ENCODE data around the gene TTYH3. TPM values are rescaled to one million over a fixed set of nuclear protein-coding genes. Genes with fewer than 3 reads are reported as not detected.

Gene TTYH3
- polyA plus RNA-seq, 1 donor (not counting 4 experiments of a cell fraction or from before 2014, with no cell fraction given), result 8.5 TPM

DNA sequence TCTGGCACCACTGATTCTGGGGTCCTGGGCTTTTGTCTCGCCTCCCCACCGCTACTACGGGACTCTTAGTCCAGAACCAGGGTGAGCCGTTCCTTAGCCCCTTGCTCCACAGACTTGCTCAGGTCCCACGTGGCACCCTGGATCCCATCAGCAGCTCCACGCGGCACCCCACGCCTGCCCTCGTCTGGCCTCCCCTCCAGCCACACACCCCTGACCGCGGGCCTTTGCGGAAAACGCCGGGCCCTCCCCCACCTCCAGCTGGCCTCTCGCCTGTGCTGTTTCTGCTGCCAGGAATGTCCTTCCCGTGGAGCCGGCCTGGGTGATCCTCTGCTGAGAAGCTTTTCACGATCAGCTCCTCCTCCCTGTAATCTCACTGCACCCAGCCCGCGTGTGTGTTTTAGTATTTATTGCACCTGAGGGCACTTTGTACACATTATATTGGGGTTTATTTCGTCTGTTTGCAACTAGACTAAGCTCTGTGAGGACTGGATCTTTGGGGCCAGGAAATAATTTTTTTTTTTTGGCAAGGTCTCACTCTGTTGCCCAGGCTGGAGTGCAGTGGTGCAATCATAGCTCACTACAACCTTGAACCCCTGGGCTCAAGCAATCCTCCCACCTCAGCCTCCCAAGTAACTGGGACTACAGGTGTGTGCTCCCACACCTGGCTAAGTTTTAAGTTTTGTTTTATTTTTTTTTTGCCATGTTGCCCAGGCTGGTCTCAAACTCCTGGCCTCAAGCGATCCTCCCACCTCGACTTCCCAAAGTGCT, 10.5 kb upstream of the TTYH3 start:
- H2AFZ ChIP-seq (ENCODE audit: control insufficient read depth, low read length), result no peak overlapping the region
- no peak for DNase-seq (ENCODE audit: low read depth, low spot score)
- no peaks in the 10 kb centered on the region for H3K79me2 ChIP-seq (ENCODE audit: control insufficient read depth, insufficient read depth, low read length)
- H3K9me3 ChIP-seq (ENCODE audit: control insufficient read depth, low read depth, low read length), result no peaks in the 10 kb centered on the region
- H3K4me2 ChIP-seq (ENCODE audit: control insufficient read depth, extremely low read depth, insufficient read depth, low read depth, low read length), result no peak overlapping the region
- no peak for FAIRE-seq
- H3K9me1 ChIP-seq (ENCODE audit: control insufficient read depth, extremely low read depth, insufficient read depth, low read length), result no peaks in the 10 kb centered on the region
- peaks cover 32% of the 10 kb centered on the region for H3K27me3 ChIP-seq (ENCODE audit: control insufficient read depth, extremely low read depth, insufficient read depth, low read length)
- no peak overlapping the region for H3K27ac ChIP-seq (ENCODE audit: control insufficient read depth, insufficient read depth, low read length)
- H3K4me3 ChIP-seq (ENCODE audit: control insufficient read depth in 2 of 3, extremely low read depth in 1 of 3, insufficient read depth in 2 of 3, low read depth in 1 of 3, low read length in 3 of 3), result no peak overlapping the region
- dilution Hi-C loops (cut with MboI; ENCODE audit: extremely low pct_ligation_motif_present, low sequenced_read_pairs), result no loop called here
- H3K36me3 ChIP-seq (ENCODE audit: control insufficient read depth in 2 of 2, extremely low read depth in 1 of 2, insufficient read depth in 2 of 2, low read length in 2 of 2), result no peaks in the 10 kb centered on the region
- no peaks in the 10 kb centered on the region for H4K20me1 ChIP-seq (ENCODE audit: control insufficient read depth, extremely low read depth, insufficient read depth, low read length)
- peaks cover 9% of the 10 kb centered on the region for H3K4me1 ChIP-seq (ENCODE audit: control insufficient read depth, extremely low read depth, insufficient read depth, low read length)
- TF ChIP-seq EZH2 (IDR thresholded peaks at IDR 0.05; ENCODE audit: low read length), result no peak
- TF ChIP-seq, protein P1, sequence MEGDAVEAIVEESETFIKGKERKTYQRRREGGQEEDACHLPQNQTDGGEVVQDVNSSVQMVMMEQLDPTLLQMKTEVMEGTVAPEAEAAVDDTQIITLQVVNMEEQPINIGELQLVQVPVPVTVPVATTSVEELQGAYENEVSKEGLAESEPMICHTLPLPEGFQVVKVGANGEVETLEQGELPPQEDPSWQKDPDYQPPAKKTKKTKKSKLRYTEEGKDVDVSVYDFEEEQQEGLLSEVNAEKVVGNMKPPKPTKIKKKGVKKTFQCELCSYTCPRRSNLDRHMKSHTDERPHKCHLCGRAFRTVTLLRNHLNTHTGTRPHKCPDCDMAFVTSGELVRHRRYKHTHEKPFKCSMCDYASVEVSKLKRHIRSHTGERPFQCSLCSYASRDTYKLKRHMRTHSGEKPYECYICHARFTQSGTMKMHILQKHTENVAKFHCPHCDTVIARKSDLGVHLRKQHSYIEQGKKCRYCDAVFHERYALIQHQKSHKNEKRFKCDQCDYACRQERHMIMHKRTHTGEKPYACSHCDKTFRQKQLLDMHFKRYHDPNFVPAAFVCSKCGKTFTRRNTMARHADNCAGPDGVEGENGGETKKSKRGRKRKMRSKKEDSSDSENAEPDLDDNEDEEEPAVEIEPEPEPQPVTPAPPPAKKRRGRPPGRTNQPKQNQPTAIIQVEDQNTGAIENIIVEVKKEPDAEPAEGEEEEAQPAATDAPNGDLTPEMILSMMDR (optimal IDR thresholded peaks at IDR 0.05 in 1 of 3, IDR thresholded peaks at IDR 0.05 in 1 of 3, conservative IDR thresholded peaks at IDR 0.05 in 1 of 3; ENCODE audit: extremely low read depth in 1 of 3, insufficient read depth in 2 of 3, low read length in 3 of 3), result no peak
- no peak overlapping the region for H3K9ac ChIP-seq (ENCODE audit: control insufficient read depth, extremely low read depth, insufficient read depth, low read length)

DNA sequence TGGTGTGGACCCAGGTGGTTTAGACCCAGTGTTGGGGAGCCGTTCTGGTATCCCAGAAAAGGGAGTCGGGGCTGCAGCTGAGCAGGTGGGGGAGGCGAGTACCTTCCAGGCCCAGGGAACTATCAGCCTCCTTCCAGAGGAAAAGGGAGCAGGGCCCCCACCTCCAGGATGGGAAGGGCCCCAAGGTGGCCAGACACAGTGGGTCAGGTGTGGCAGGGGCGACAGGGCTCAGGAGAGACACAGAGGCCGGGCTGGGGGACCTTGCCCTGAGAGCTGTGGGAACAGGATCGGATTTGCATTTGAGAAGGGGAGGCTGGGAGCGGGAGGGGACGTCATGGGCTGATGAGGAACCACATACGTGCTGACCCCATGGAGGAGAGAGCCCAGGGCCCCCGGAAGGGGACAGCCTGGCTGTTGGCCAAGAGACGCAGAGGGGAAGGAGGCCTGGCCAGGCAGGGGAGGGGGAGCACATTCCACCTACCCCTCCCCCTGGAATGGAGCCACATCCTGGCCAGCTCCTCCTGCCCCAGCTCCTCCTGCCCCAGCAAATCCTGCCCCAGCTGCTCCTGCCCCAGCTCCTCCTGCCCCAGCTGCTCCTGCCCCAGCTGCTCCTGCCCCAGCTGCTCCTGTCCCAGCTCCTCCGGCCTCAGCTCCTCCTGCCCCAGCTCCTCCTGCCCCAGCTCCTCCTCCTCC, 9.7 kb upstream of the TTYH3 start:
- no peak for DNase-seq (ENCODE audit: low read depth, low spot score)
- Histone ChIP-seq H3K27ac (ENCODE audit: control insufficient read depth, insufficient read depth, low read length) (no peak overlapping the region), H3K9me3 (ENCODE audit: control insufficient read depth, low read depth, low read length) (no peaks in the 10 kb centered on the region), H3K4me2 (ENCODE audit: control insufficient read depth, extremely low read depth, insufficient read depth, low read depth, low read length) (no peak overlapping the region), H4K20me1 (ENCODE audit: control insufficient read depth, extremely low read depth, insufficient read depth, low read length) (no peaks in the 10 kb centered on the region), H3K36me3 (ENCODE audit: control insufficient read depth in 2 of 2, extremely low read depth in 1 of 2, insufficient read depth in 2 of 2, low read length in 2 of 2) (no peaks in the 10 kb centered on the region), H3K4me3 (ENCODE audit: control insufficient read depth in 2 of 3, extremely low read depth in 1 of 3, insufficient read depth in 2 of 3, low read depth in 1 of 3, low read length in 3 of 3) (no peak overlapping the region), H3K79me2 (ENCODE audit: control insufficient read depth, insufficient read depth, low read length) (no peaks in the 10 kb centered on the region), H3K27me3 (ENCODE audit: control insufficient read depth, extremely low read depth, insufficient read depth, low read length) (peaks cover 24% of the 10 kb centered on the region), H2AFZ (ENCODE audit: control insufficient read depth, low read length) (no peak overlapping the region), H3K4me1 (ENCODE audit: control insufficient read depth, extremely low read depth, insufficient read depth, low read length) (peaks cover 9% of the 10 kb centered on the region), H3K9ac (ENCODE audit: control insufficient read depth, extremely low read depth, insufficient read depth, low read length) (no peak overlapping the region), H3K9me1 (ENCODE audit: control insufficient read depth, extremely low read depth, insufficient read depth, low read length) (no peaks in the 10 kb centered on the region)
- FAIRE-seq, result no peak
- dilution Hi-C loops (cut with MboI; ENCODE audit: extremely low pct_ligation_motif_present, low sequenced_read_pairs), result no loop called here
- no peak for TF ChIP-seq EZH2 (IDR thresholded peaks at IDR 0.05; ENCODE audit: low read length)
- TF ChIP-seq, protein P1 (optimal IDR thresholded peaks at IDR 0.05 in 1 of 3, IDR thresholded peaks at IDR 0.05 in 1 of 3, conservative IDR thresholded peaks at IDR 0.05 in 1 of 3; ENCODE audit: extremely low read depth in 1 of 3, insufficient read depth in 2 of 3, low read length in 3 of 3), result no peak
